ENCODE results near the gene PGF.

Gene PGF

GRCh38 chr14:74948228-74949175, 6.9 kb downstream of the PGF start:
- Histone ChIP-seq H3K36me3 (ENCODE audit: control insufficient read depth, insufficient read depth, low read length) (peaks cover 72% of the 10 kb centered on the region), H3K4me1 (ENCODE audit: control insufficient read depth, insufficient read depth, low read length, poor library complexity, severe bottlenecking) (peaks cover 22% of the 10 kb centered on the region), H3K4me3 (ENCODE audit: extremely low read depth, insufficient read depth, low read length, poor library complexity, severe bottlenecking) (no peak overlapping the region)

DNA sequence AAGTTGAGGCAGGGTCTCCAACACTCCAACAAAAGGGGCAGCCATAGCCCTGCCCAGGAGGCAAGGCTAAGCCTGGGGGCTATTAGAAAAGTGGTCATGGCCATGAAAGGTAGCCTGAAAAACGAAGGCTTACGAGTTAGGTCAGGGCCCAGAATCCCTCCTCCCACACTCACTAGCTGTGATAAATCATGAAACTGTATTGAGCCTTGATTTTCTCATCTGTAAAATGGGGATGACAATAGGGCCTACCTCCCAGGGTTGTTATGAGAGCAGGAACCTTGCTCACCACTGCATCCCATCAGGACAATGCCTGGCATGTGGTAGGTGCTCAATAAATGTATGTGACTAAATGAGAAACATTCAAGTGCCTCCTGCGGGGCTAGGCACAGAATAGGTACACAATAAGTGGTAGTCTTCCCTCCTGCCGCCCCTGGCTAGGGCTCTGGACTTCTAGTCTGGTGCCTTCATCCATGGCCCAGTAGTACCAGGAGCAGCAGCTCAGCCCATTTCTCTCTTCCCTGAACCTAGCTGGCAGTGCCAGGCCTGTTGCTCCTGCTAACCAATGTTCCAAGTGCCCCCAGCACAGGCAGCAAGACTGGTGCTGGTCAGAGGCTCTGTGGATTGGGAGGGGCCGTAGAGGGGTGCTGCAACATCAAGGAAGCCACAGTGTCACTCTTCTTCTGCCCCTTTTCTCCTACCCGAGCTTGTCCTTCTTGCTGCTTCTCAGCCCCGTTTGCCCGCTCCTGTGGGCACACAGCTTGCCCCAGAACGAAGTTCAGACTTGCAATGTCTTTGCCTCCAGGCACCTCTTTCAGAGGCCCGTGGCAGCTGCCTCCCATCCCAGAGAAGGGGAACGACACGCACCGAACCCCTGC, 7.8 kb downstream of the PGF start:
- 92 to 93% methylated on average over 9 to 11 of the region's 13 CpGs for WGBS, 2 experiments (ENCODE audit: insufficient coverage in 2 of 2)
- Histone ChIP-seq H3K4me3 (ENCODE audit: extremely low read depth, insufficient read depth, low read length, poor library complexity, severe bottlenecking) (no peak overlapping the region), H3K36me3 (ENCODE audit: control insufficient read depth, insufficient read depth, low read length) (peaks cover 72% of the 10 kb centered on the region)

More at GRCh38 chr14:74948228-74949175, 6.9 kb downstream of the PGF start:
- H3K27ac ChIP-seq (ENCODE audit: low read depth, low read length, severe bottlenecking) = no peak overlapping the region
- WGBS, 2 experiments (ENCODE audit: insufficient coverage in 2 of 2) = 89 to 96% methylated on average over 13 to 20 of the region's 23 CpGs
- H3K9me3 ChIP-seq (ENCODE audit: control insufficient read depth, low read length) = no peaks in the 10 kb centered on the region

GRCh38 chr14:74946659-74947281, 8.6 kb downstream of the PGF start:
- no peak overlapping the region for H3K4me3 ChIP-seq (ENCODE audit: extremely low read depth, insufficient read depth, low read length, poor library complexity, severe bottlenecking)
- H3K27ac ChIP-seq (ENCODE audit: low read depth, low read length, severe bottlenecking) = peak overlapping the region; percentile 29
- WGBS, 2 experiments (ENCODE audit: insufficient coverage in 2 of 2) = 56 to 77% methylated on average over 3 to 5 of the region's 5 CpGs
- peaks cover 27% of the 10 kb centered on the region for H3K4me1 ChIP-seq (ENCODE audit: control insufficient read depth, insufficient read depth, low read length, poor library complexity, severe bottlenecking)
- H3K36me3 ChIP-seq (ENCODE audit: control insufficient read depth, insufficient read depth, low read length) = peaks cover 74% of the 10 kb centered on the region
- H3K9me3 ChIP-seq (ENCODE audit: control insufficient read depth, low read length) = no peaks in the 10 kb centered on the region

More for the DNA sequence above, 7.8 kb downstream of the PGF start:
- Histone ChIP-seq H3K4me1 (ENCODE audit: control insufficient read depth, insufficient read depth, low read length, poor library complexity, severe bottlenecking) (peaks cover 22% of the 10 kb centered on the region), H3K9me3 (ENCODE audit: control insufficient read depth, low read length) (no peaks in the 10 kb centered on the region), H3K27ac (ENCODE audit: low read depth, low read length, severe bottlenecking) (no peak overlapping the region)

- Histone ChIP-seq H3K27ac (ENCODE audit: low read depth, low read length, severe bottlenecking) (peak overlapping the region; percentile 29), H3K36me3 (ENCODE audit: control insufficient read depth, insufficient read depth, low read length) (peaks cover 74% of the 10 kb centered on the region), H3K4me1 (ENCODE audit: control insufficient read depth, insufficient read depth, low read length, poor library complexity, severe bottlenecking) (peaks cover 27% of the 10 kb centered on the region), H3K9me3 (ENCODE audit: control insufficient read depth, low read length) (no peaks in the 10 kb centered on the region), H3K4me3 (ENCODE audit: extremely low read depth, insufficient read depth, low read length, poor library complexity, severe bottlenecking) (no peak overlapping the region)
- 55 to 60% methylated on average over 12 to 15 of the region's 17 CpGs for WGBS, 2 experiments (ENCODE audit: insufficient coverage in 2 of 2)
These were observed 9.3 kb downstream of the PGF start for GRCh38 chr14:74945852-74946658.

GRCh38 chr14:74945261-74945851, 10.0 kb downstream of the PGF start:
- Histone ChIP-seq H3K9me3 (ENCODE audit: control insufficient read depth, low read length) (no peaks in the 10 kb centered on the region), H3K27ac (ENCODE audit: low read depth, low read length, severe bottlenecking) (no peak overlapping the region), H3K4me3 (ENCODE audit: extremely low read depth, insufficient read depth, low read length, poor library complexity, severe bottlenecking) (no peak overlapping the region), H3K4me1 (ENCODE audit: control insufficient read depth, insufficient read depth, low read length, poor library complexity, severe bottlenecking) (peaks cover 22% of the 10 kb centered on the region), H3K36me3 (ENCODE audit: control insufficient read depth, insufficient read depth, low read length) (peaks cover 69% of the 10 kb centered on the region)
- 70 to 73% methylated on average over 16 to 17 of the region's 17 CpGs for WGBS, 2 experiments (ENCODE audit: insufficient coverage in 2 of 2)

GRCh38 chr14:74942608-74943007, 12.8 kb downstream of the PGF start:
- Histone ChIP-seq H3K36me3 (ENCODE audit: control insufficient read depth, insufficient read depth, low read length) (peaks cover 43% of the 10 kb centered on the region), H3K4me3 (ENCODE audit: extremely low read depth, insufficient read depth, low read length, poor library complexity, severe bottlenecking) (no peak overlapping the region), H3K9me3 (ENCODE audit: control insufficient read depth, low read length) (no peaks in the 10 kb centered on the region), H3K4me1 (ENCODE audit: control insufficient read depth, insufficient read depth, low read length, poor library complexity, severe bottlenecking) (peaks cover 24% of the 10 kb centered on the region), H3K27ac (ENCODE audit: low read depth, low read length, severe bottlenecking) (no peak overlapping the region)
- WGBS, 2 experiments (ENCODE audit: insufficient coverage in 2 of 2) = 92 to 95% methylated on average over 9 to 10 of the region's 11 CpGs

- Histone ChIP-seq H3K27ac (ENCODE audit: low read depth, low read length, severe bottlenecking) (peak overlapping the region; percentile 23), H3K36me3 (ENCODE audit: control insufficient read depth, insufficient read depth, low read length) (peaks cover 39% of the 10 kb centered on the region), H3K4me1 (ENCODE audit: control insufficient read depth, insufficient read depth, low read length, poor library complexity, severe bottlenecking) (peaks cover 24% of the 10 kb centered on the region), H3K9me3 (ENCODE audit: control insufficient read depth, low read length) (no peaks in the 10 kb centered on the region), H3K4me3 (ENCODE audit: extremely low read depth, insufficient read depth, low read length, poor library complexity, severe bottlenecking) (no peak overlapping the region)
- 89 to 93% methylated on average over 10 to 12 of the region's 12 CpGs for WGBS, 2 experiments (ENCODE audit: insufficient coverage in 2 of 2)
These were observed 13.2 kb downstream of the PGF start for GRCh38 chr14:74942181-74942580.

GRCh38 chr14:74941676-74942097, 13.7 kb downstream of the PGF start:
- H3K27ac ChIP-seq (ENCODE audit: low read depth, low read length, severe bottlenecking) = peak overlapping the region; percentile 23
- 76 to 90% methylated on average over 8 to 12 of the region's 13 CpGs for WGBS, 2 experiments (ENCODE audit: insufficient coverage in 2 of 2)
- H3K4me1 ChIP-seq (ENCODE audit: control insufficient read depth, insufficient read depth, low read length, poor library complexity, severe bottlenecking) = peaks cover 24% of the 10 kb centered on the region
- no peaks in the 10 kb centered on the region for H3K9me3 ChIP-seq (ENCODE audit: control insufficient read depth, low read length)
- peaks cover 34% of the 10 kb centered on the region for H3K36me3 ChIP-seq (ENCODE audit: control insufficient read depth, insufficient read depth, low read length)
- H3K4me3 ChIP-seq (ENCODE audit: extremely low read depth, insufficient read depth, low read length, poor library complexity, severe bottlenecking) = no peak overlapping the region

- H3K4me3 ChIP-seq (ENCODE audit: extremely low read depth, insufficient read depth, low read length, poor library complexity, severe bottlenecking) = no peak overlapping the region
- H3K9me3 ChIP-seq (ENCODE audit: control insufficient read depth, low read length) = no peaks in the 10 kb centered on the region
- peaks cover 29% of the 10 kb centered on the region for H3K36me3 ChIP-seq (ENCODE audit: control insufficient read depth, insufficient read depth, low read length)
- H3K4me1 ChIP-seq (ENCODE audit: control insufficient read depth, insufficient read depth, low read length, poor library complexity, severe bottlenecking) = peaks cover 24% of the 10 kb centered on the region
- no peak overlapping the region for H3K27ac ChIP-seq (ENCODE audit: low read depth, low read length, severe bottlenecking)
- 93 to 96% methylated on average over 12 to 17 of the region's 18 CpGs for WGBS, 2 experiments (ENCODE audit: insufficient coverage in 2 of 2)
These were observed 14.3 kb downstream of the PGF start for GRCh38 chr14:74940956-74941565.
